HepG2 (cell line): ENCODE results near the gene TAF6L. TPM values are rescaled to one million over a fixed set of nuclear protein-coding genes. Genes with fewer than 3 reads are reported as not detected.

ENCODE experiments used
- ATRX ChIP-seq: sonication (generic); formaldehyde crosslinking; IDR thresholded peaks from 2 replicates; pipeline ENCODE4 v1.4.0; 2020; ENCODE audit warnings: missing genetic modification reagents, borderline replicate concordance
- CENPX ChIP-seq: sonication (generic); formaldehyde crosslinking; IDR thresholded peaks from 2 replicates; pipeline ENCODE4 v1.9.0; 2021; ENCODE audit warnings: mild to moderate bottlenecking, missing genetic modification reagents, moderate library complexity
- DBP ChIP-seq: sonication (generic); formaldehyde crosslinking; IDR thresholded peaks from 2 replicates; pipeline ENCODE4 v1.4.0; 2020; ENCODE audit warnings: missing genetic modification reagents; ENCODE audit errors: not compliant biosample characterization
- DNMT1 ChIP-seq: sonication (generic); formaldehyde crosslinking; IDR thresholded peaks from 2 replicates; pipeline ENCODE4 v1.5.1; 2020; ENCODE audit warnings: mild to moderate bottlenecking, missing genetic modification reagents
- DPF2 ChIP-seq: sonication (generic); formaldehyde crosslinking; IDR thresholded peaks from 2 replicates; pipeline ENCODE4 v1.4.0; 2020; ENCODE audit warnings: mild to moderate bottlenecking, low read depth, missing genetic modification reagents, borderline replicate concordance
- HNF1A ChIP-seq, 2 experiments: sonication (generic) in 1 of 2; formaldehyde crosslinking in 1 of 2; IDR thresholded peaks; 2 replicates each; pipeline versions ENCODE4 v1.4.0 to v1.6.1; 2016 to 2020; ENCODE audit warnings: borderline replicate concordance in 1 of 2, low read depth in 1 of 2, mild to moderate bottlenecking in 1 of 2, missing genetic modification reagents in 1 of 2
- MAFG ChIP-seq: sonication (generic); formaldehyde crosslinking; IDR thresholded peaks from 2 replicates; pipeline ENCODE4 v1.5.1; 2020; ENCODE audit warnings: mild to moderate bottlenecking, missing genetic modification reagents
- MAFK ChIP-seq, 2 experiments: IDR thresholded peaks in 1 of 2; conservative IDR thresholded peaks in 1 of 2; 2 replicates each; pipeline ENCODE4 v1.6.1; 2011; ENCODE audit warnings: improper control_type of control experiment in 2 of 2, low read length in 2 of 2
- SP4 ChIP-seq: sonication (generic); formaldehyde crosslinking; IDR thresholded peaks from 2 replicates; pipeline ENCODE4 v1.8.1; 2023; ENCODE audit warnings: mild to moderate bottlenecking, missing genetic modification reagents
- ZFY ChIP-seq: sonication (generic); formaldehyde crosslinking; IDR thresholded peaks from 2 replicates; pipeline ENCODE4 v1.4.0; 2020; ENCODE audit warnings: missing genetic modification reagents
- ZNF574 ChIP-seq: sonication (generic); formaldehyde crosslinking; IDR thresholded peaks from 2 replicates; pipeline ENCODE4 v1.4.0; 2020; ENCODE audit warnings: missing genetic modification reagents
- ZNF792 ChIP-seq: IDR thresholded peaks from 2 replicates; pipeline ENCODE4 v1.6.1; 2016
- ZNF83 ChIP-seq: sonication (generic); formaldehyde crosslinking; IDR thresholded peaks from 2 replicates; pipeline ENCODE4 v1.4.0; 2020; ENCODE audit warnings: missing genetic modification reagents, mild to moderate bottlenecking, borderline replicate concordance
- polyA plus RNA-seq, 8 experiments: library from polyadenylated mRNA; depleted of rRNA in 3 of 8; stranded (reverse) in 7 of 8; unstranded in 1 of 8; fragments of >200 nt; fragmentation: Illumina TruSeq in 4 of 8; extraction: Trizol in 4 of 8; gene quantifications; 2 replicates each; pipeline versions ENCODE4 v1.2.1 to v1.2.3, GENCODE V29; 2011 to 2016; ENCODE audit warnings: low read depth in 4 of 8, missing spikeins in 1 of 8, mixed read lengths in 1 of 8; ENCODE audit not compliant: insufficient read depth in 1 of 8
- total RNA-seq, 5 experiments: library from RNA; depleted of rRNA; stranded (reverse); fragments of >200 nt; fragmentation: Illumina TruSeq; extraction: Trizol; gene quantifications; 2 replicates each; pipeline ENCODE4 v1.2.3, GENCODE V29; 2016; ENCODE audit warnings: low read depth in 1 of 5
- TF ChIP-seq, protein P1 (sequence below): sonication (generic); formaldehyde crosslinking; IDR thresholded peaks from 2 replicates; pipeline ENCODE4 v1.4.0; 2020; ENCODE audit warnings: missing genetic modification reagents, borderline replicate concordance

Gene TAF6L
- total and polyA plus RNA-seq, 2 of the 13 experiments (the other 11 are each of a cell fraction or from before 2014, with no cell fraction given): 12.6 to 19.4 TPM

DNA sequence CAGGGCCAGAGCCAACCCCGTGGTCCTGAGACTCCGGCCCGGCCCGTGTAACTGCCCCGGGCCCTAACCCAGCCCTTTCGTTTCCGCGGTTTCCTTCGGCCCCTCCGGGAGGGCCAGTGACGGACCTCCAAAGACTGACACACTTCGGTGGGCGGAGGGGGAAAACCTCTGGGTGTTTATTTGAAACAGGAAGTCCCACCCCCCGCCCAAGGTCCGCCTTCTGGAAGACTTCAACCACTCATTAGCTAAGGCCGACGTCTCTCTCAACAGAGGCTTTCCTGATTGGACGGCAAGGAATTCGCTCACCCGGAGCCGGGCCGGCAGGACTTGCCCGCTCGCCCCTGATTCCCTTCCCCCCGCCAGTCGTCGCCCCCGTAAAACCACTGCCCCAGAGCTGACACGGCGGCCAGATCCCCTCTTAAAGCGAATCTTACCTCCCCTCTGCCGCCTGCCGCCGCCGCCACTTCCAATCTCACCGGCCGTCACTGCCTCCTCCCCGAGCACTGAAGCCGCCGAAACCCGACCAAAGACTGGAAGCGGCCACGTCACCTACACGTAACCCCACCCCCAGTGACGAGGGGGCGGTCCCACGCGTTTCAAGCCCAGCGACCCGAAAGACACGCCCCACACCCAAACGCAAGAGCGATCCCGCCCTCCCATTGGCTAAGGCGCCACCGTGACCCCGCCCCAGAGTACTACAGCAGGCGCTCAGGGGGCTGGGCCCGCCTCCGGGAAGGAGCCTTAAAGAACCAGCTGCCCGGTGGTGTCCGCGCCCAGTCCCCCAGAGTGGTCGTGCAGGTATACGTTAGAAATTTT, 60.5 kb downstream of the TAF6L start, which contains the start of gene STX5 (continued):
- TF ChIP-seq, protein P1, sequence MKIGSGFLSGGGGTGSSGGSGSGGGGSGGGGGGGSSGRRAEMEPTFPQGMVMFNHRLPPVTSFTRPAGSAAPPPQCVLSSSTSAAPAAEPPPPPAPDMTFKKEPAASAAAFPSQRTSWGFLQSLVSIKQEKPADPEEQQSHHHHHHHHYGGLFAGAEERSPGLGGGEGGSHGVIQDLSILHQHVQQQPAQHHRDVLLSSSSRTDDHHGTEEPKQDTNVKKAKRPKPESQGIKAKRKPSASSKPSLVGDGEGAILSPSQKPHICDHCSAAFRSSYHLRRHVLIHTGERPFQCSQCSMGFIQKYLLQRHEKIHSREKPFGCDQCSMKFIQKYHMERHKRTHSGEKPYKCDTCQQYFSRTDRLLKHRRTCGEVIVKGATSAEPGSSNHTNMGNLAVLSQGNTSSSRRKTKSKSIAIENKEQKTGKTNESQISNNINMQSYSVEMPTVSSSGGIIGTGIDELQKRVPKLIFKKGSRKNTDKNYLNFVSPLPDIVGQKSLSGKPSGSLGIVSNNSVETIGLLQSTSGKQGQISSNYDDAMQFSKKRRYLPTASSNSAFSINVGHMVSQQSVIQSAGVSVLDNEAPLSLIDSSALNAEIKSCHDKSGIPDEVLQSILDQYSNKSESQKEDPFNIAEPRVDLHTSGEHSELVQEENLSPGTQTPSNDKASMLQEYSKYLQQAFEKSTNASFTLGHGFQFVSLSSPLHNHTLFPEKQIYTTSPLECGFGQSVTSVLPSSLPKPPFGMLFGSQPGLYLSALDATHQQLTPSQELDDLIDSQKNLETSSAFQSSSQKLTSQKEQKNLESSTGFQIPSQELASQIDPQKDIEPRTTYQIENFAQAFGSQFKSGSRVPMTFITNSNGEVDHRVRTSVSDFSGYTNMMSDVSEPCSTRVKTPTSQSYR (CRISPR knock-in tag): peak; percentile 62; the same call in 1 of the 2 replicates
- TF ChIP-seq CENPX (CRISPR knock-in tag) (no peak), SP4 (CRISPR knock-in tag) (peak; percentile 78), ZFY (CRISPR knock-in tag) (peak; percentile 57), ZNF574 (CRISPR knock-in tag) (peak; percentile 58; the same call in 1 of the 2 replicates), DNMT1 (CRISPR knock-in tag) (no peak), ZNF792 (0 out of 2 replicates have a peak, but pooled peaks have one; percentile 17), DPF2 (CRISPR knock-in tag) (no peak), ZNF83 (CRISPR knock-in tag) (no peak), DBP (CRISPR knock-in tag) (no peak), MAFG (CRISPR knock-in tag) (no peak), ATRX (CRISPR knock-in tag) (no peak), MAFK (conservative IDR thresholded peaks at IDR 0.05 in 1 of 2, IDR thresholded peaks at IDR 0.05 in 1 of 2; ENCODE audit: low read length in 2 of 2) (no peak), HNF1A (IDR thresholded peaks at IDR 0.05; ENCODE audit: low read depth) (0 out of 2 replicates have a peak, but pooled peaks have one; percentile 13), HNF1A (CRISPR knock-in tag; IDR thresholded peaks at IDR 0.05; ENCODE audit: borderline replicate concordance) (no peak)
